Measurements from ENCODE around the gene TCF12. TPM values are rescaled to one million over a fixed set of nuclear protein-coding genes. Genes with fewer than 3 reads are reported as not detected.

Gene TCF12
- total RNA-seq, 1 donor from 2014 or later, result 112 TPM

DNA sequence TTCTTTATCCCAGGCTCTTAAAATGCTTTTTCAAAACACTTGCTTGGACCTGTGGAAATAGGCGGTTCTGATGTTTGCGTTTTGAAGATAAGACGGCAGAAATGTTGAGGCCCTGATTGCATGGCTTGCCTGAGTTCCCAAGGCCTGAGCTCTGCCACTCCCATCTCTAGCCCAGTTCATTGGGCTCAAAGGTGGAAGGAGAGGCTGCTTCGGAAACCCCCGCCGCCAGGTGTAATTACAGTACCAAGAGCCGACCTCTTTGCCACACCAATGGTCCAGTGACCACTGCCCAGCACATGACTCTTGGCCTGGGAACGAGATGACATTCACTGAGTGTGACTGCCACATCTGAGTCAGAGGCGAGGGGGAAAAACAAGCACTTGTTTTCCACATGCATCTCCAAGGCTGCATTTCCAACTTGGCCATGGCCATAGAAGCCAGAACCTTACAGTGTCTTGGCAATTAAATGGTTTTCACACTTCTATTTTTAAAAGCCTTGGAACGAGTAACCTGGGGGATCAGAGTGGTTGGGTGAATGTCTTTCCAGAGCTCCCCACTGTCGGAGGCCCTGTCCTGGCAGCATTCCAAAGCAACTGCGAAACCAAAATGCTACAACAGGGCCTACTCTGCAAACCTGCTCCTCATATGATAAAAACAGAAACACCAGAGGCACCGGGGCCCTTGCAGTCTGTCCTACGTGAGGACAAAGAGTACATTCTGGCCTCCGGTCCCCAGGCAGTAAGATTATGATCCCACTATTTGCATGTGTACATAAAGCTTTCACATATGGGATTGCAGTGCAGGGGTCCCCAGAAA is 394.1 kb downstream of the TCF12 start:
- Mint-ChIP-seq H3K27ac (ENCODE audit: unreplicated experiment) (no peak overlapping the region), H3K9me3 (ENCODE audit: unreplicated experiment) (peaks cover 3% of the 10 kb centered on the region), H3K4me3 (ENCODE audit: unreplicated experiment) (no peak overlapping the region), H3K4me1 (ENCODE audit: low read depth, unreplicated experiment) (peaks cover 2% of the 10 kb centered on the region), H3K36me3 (ENCODE audit: low read depth, unreplicated experiment) (no peaks in the 10 kb centered on the region), H3K27me3 (ENCODE audit: low read depth, unreplicated experiment) (no peaks in the 10 kb centered on the region)
- Histone ChIP-seq H3K4me2 (ENCODE audit: low read length) (no peak overlapping the region), H3K36me3 (ENCODE audit: insufficient read depth, low read length) (no peaks in the 10 kb centered on the region), H2AFZ (ENCODE audit: low read depth, low read length) (no peak overlapping the region), H3K4me1 (ENCODE audit: insufficient read depth, low read length) (no peaks in the 10 kb centered on the region), H3K79me2 (ENCODE audit: insufficient read depth, low read length) (no peaks in the 10 kb centered on the region), H3K9ac (ENCODE audit: low read length) (no peak overlapping the region), H4K20me1 (ENCODE audit: insufficient read depth, low read length) (no peaks in the 10 kb centered on the region), H3K9me3 (ENCODE audit: insufficient read depth, low read depth, low read length) (no peaks in the 10 kb centered on the region), H3K27me3 (ENCODE audit: insufficient read depth, low read length) (no peaks in the 10 kb centered on the region), H3K4me3 (ENCODE audit: insufficient read depth, low read depth, low read length) (no peak overlapping the region), H3K27ac (ENCODE audit: low read depth, low read length) (no peak overlapping the region)
- TF ChIP-seq EZH2 (IDR thresholded peaks at IDR 0.05; ENCODE audit: insufficient read depth, low read length), result no peak
- TF ChIP-seq, protein P1, sequence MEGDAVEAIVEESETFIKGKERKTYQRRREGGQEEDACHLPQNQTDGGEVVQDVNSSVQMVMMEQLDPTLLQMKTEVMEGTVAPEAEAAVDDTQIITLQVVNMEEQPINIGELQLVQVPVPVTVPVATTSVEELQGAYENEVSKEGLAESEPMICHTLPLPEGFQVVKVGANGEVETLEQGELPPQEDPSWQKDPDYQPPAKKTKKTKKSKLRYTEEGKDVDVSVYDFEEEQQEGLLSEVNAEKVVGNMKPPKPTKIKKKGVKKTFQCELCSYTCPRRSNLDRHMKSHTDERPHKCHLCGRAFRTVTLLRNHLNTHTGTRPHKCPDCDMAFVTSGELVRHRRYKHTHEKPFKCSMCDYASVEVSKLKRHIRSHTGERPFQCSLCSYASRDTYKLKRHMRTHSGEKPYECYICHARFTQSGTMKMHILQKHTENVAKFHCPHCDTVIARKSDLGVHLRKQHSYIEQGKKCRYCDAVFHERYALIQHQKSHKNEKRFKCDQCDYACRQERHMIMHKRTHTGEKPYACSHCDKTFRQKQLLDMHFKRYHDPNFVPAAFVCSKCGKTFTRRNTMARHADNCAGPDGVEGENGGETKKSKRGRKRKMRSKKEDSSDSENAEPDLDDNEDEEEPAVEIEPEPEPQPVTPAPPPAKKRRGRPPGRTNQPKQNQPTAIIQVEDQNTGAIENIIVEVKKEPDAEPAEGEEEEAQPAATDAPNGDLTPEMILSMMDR (IDR thresholded peaks at IDR 0.05; ENCODE audit: insufficient read depth, low read depth, low read length), result no peak
- DNase-seq (ENCODE audit: low read depth) (no peak), FAIRE-seq (no peak)

DNA sequence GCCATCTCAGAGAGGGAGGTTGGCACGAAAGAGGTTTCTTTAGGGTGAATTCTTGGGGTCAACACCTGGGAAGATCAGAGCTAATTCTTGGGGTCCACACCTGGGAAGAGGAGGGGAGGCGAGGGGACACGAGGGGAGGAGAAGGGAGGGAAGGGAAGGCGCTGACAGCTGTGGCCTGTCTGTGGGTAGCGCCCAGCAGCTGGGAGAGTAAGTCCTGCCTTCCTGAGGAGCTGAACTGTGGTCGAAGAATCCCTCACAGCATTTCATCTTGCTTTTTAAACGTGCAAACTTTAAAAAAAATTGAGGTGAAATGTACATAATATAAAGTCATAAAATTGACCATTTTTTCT is 394.7 kb downstream of the TCF12 start:
- no peak for DNase-seq (ENCODE audit: low read depth)
- H3K27me3 ChIP-seq (ENCODE audit: insufficient read depth, low read length), result no peaks in the 10 kb centered on the region
- no peak for TF ChIP-seq EZH2 (IDR thresholded peaks at IDR 0.05; ENCODE audit: insufficient read depth, low read length)
- TF ChIP-seq, protein P1 (IDR thresholded peaks at IDR 0.05; ENCODE audit: insufficient read depth, low read depth, low read length), result no peak
- FAIRE-seq, result no peak
- H3K36me3 ChIP-seq (ENCODE audit: insufficient read depth, low read length), result no peaks in the 10 kb centered on the region
- no peak overlapping the region for H2AFZ ChIP-seq (ENCODE audit: low read depth, low read length)
- H3K27ac ChIP-seq (ENCODE audit: low read depth, low read length), result no peak overlapping the region
- H3K4me1 Mint-ChIP-seq (ENCODE audit: low read depth, unreplicated experiment), result peaks cover 2% of the 10 kb centered on the region
- no peak overlapping the region for H3K9ac ChIP-seq (ENCODE audit: low read length)
- no peaks in the 10 kb centered on the region for H3K27me3 Mint-ChIP-seq (ENCODE audit: low read depth, unreplicated experiment)
- peaks cover 3% of the 10 kb centered on the region for H3K9me3 Mint-ChIP-seq (ENCODE audit: unreplicated experiment)
- no peak overlapping the region for H3K4me3 Mint-ChIP-seq (ENCODE audit: unreplicated experiment)
- no peaks in the 10 kb centered on the region for H3K79me2 ChIP-seq (ENCODE audit: insufficient read depth, low read length)
- H3K36me3 Mint-ChIP-seq (ENCODE audit: low read depth, unreplicated experiment), result no peaks in the 10 kb centered on the region
- no peaks in the 10 kb centered on the region for H4K20me1 ChIP-seq (ENCODE audit: insufficient read depth, low read length)
- no peak overlapping the region for H3K4me2 ChIP-seq (ENCODE audit: low read length)
- no peak overlapping the region for H3K27ac Mint-ChIP-seq (ENCODE audit: unreplicated experiment)
- no peaks in the 10 kb centered on the region for H3K4me1 ChIP-seq (ENCODE audit: insufficient read depth, low read length)
- H3K4me3 ChIP-seq (ENCODE audit: insufficient read depth, low read depth, low read length), result no peak overlapping the region
- H3K9me3 ChIP-seq (ENCODE audit: insufficient read depth, low read depth, low read length), result no peaks in the 10 kb centered on the region

DNA sequence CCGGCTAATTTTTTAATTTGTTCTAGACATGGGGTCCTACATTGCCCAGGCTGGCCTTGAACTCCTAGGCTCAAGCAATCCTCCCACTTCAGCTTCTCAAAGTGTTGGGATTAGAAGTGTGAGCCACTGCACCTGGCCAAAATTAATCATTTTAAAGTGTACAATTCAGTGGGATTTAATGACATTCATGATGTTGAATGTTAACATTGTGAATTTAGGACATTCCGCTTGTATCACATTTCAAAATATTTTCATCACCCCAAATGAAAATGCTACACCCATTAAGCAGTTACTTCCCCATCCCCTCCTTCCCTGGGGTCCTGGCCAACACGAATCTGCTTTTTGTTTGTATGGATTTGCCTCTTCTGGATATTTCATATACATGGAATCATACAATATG is 395.8 kb downstream of the TCF12 start:
- Histone ChIP-seq H3K36me3 (ENCODE audit: insufficient read depth, low read length) (no peaks in the 10 kb centered on the region), H3K4me1 (ENCODE audit: insufficient read depth, low read length) (no peaks in the 10 kb centered on the region), H4K20me1 (ENCODE audit: insufficient read depth, low read length) (no peaks in the 10 kb centered on the region), H3K4me2 (ENCODE audit: low read length) (no peak overlapping the region), H3K79me2 (ENCODE audit: insufficient read depth, low read length) (no peaks in the 10 kb centered on the region), H3K27ac (ENCODE audit: low read depth, low read length) (no peak overlapping the region), H3K27me3 (ENCODE audit: insufficient read depth, low read length) (no peaks in the 10 kb centered on the region), H2AFZ (ENCODE audit: low read depth, low read length) (no peak overlapping the region), H3K9me3 (ENCODE audit: insufficient read depth, low read depth, low read length) (no peaks in the 10 kb centered on the region), H3K9ac (ENCODE audit: low read length) (no peak overlapping the region), H3K4me3 (ENCODE audit: insufficient read depth, low read depth, low read length) (no peak overlapping the region)
- DNase-seq (ENCODE audit: low read depth) (no peak), FAIRE-seq (no peak)
- Mint-ChIP-seq H3K27me3 (ENCODE audit: low read depth, unreplicated experiment) (no peaks in the 10 kb centered on the region), H3K36me3 (ENCODE audit: low read depth, unreplicated experiment) (no peaks in the 10 kb centered on the region), H3K27ac (ENCODE audit: unreplicated experiment) (no peak overlapping the region), H3K4me3 (ENCODE audit: unreplicated experiment) (no peak overlapping the region), H3K9me3 (ENCODE audit: unreplicated experiment) (peaks cover 3% of the 10 kb centered on the region), H3K4me1 (ENCODE audit: low read depth, unreplicated experiment) (peaks cover 2% of the 10 kb centered on the region)
- no peak for TF ChIP-seq EZH2 (IDR thresholded peaks at IDR 0.05; ENCODE audit: insufficient read depth, low read length)
- TF ChIP-seq, protein P1 (IDR thresholded peaks at IDR 0.05; ENCODE audit: insufficient read depth, low read depth, low read length), result no peak
